Subcutaneous adipose tissue (tissue), 4 donors: Measurements from ENCODE around the gene NDUFAF4. TPM values are rescaled to one million over a fixed set of nuclear protein-coding genes. Genes with fewer than 3 reads are reported as not detected.

Experiments
- CTCF ChIP-seq: fragments of 450-650 bp; IDR thresholded peaks from one replicate; pipeline ENCODE4 v1.5.1; 2016; ENCODE audit warnings: low read depth, mild to moderate bottlenecking, control low read depth, antibody characterized with exemption, moderate library complexity
- total RNA-seq, 4 donors: library from RNA; depleted of rRNA; stranded (reverse); fragments of >200 nt; gene quantifications; one replicate each; pipeline ENCODE4 v1.1.0, GENCODE V29; 2016

Gene NDUFAF4
- 10 to 100 TPM; 11.0 to 83.8 (median 15.3) TPM for total RNA-seq

- TF ChIP-seq CTCF: no peak
These were observed at the start of gene NDUFAF4 for GRCh38 chr6:96897396-96898240. Gene NDUFAF4 (minus strand): TSS chr6:96897891. CDS start chr6:96897801, 90 bp downstream.

- TF ChIP-seq CTCF: no peak
These were observed 49.4 kb upstream of the NDUFAF4 start for GRCh38 chr6:96947055-96947454.

- no peak for TF ChIP-seq CTCF
These were observed 46.0 kb upstream of the NDUFAF4 start for GRCh38 chr6:96943555-96944215.

- TF ChIP-seq CTCF: no peak
These were observed 45.0 kb upstream of the NDUFAF4 start for GRCh38 chr6:96942676-96943075.

GRCh38 chr6:96940322-96940721 is 42.6 kb upstream of the NDUFAF4 start:
- no peak for TF ChIP-seq CTCF

- no peak for TF ChIP-seq CTCF
These were observed 41.5 kb upstream of the NDUFAF4 start for GRCh38 chr6:96939007-96939805.

GRCh38 chr6:96934087-96934486 is 36.4 kb upstream of the NDUFAF4 start:
- no peak for TF ChIP-seq CTCF
